ENCODE data around the gene ELF1.

GRCh38 chr13:41029629-41030028, 10.5 kb upstream of the ELF1 start:
- TF ChIP-seq GATA2 (IDR thresholded peaks at IDR 0.05; ENCODE audit: low read depth, low read length) (no peak), GATA3 (IDR thresholded peaks at IDR 0.05; ENCODE audit: low read depth, low read length) (no peak)

Data from SH-SY5Y (cell line).